GM23338 (cell line): ENCODE results near the gene ZFHX3. TPM values are rescaled to one million over a fixed set of nuclear protein-coding genes. Genes with fewer than 3 reads are reported as not detected.
"Not testable (repeated sequence)": the region's sequence is repeated elsewhere in the genome, so short reads cannot be mapped to it uniquely, and the experiment has no call there.

Source experiments
- ATAC-seq: fragments of 200-7000 bp; cut with Tn5 transposase; 3 replicates; pipeline ENCODE4 v1.9.1; 2020
- DNase-seq: peaks from one replicate; pipeline ENCODE4 v3.0.0-alpha.2; 2015; ENCODE audit warnings: low spot score
- H2AFZ ChIP-seq: fragments of 200-600 bp; sonication (generic); 2 replicates; pipeline ENCODE4 v1.8.0; 2016; ENCODE audit warnings: antibody characterized with exemption, mild to moderate bottlenecking, moderate library complexity
- H3F3A ChIP-seq: fragments of 200-600 bp; sonication (generic); replicated peaks from 2 replicates; pipeline ENCODE4 v1.8.0; 2017; ENCODE audit warnings: antibody characterized with exemption, mixed run types, low read depth
- H3K27ac ChIP-seq: fragments of 200-600 bp; sonication (generic); 2 replicates; pipeline ENCODE4 v1.6.1; 2016; ENCODE audit warnings: low read depth
- H3K27me3 ChIP-seq: fragments of 200-600 bp; sonication (generic); 2 replicates; pipeline ENCODE4 v1.8.0; 2016; ENCODE audit warnings: mild to moderate bottlenecking, mixed run types, moderate library complexity; ENCODE audit not compliant: insufficient read depth
- H3K36me3 ChIP-seq: fragments of 200-600 bp; sonication (generic); 2 replicates; pipeline ENCODE4 v1.8.0; 2016; ENCODE audit warnings: mild to moderate bottlenecking; ENCODE audit not compliant: insufficient read depth
- H3K4me1 ChIP-seq: fragments of 200-600 bp; sonication (generic); 2 replicates; pipeline ENCODE4 v1.8.0; 2016; ENCODE audit warnings: mild to moderate bottlenecking, moderate library complexity; ENCODE audit not compliant: insufficient read depth
- H3K4me2 ChIP-seq: fragments of 200-600 bp; sonication (generic); 2 replicates; pipeline ENCODE4 v1.7.1; 2017; ENCODE audit warnings: mixed run types
- H3K4me3 ChIP-seq: fragments of 200-600 bp; sonication (generic); 2 replicates; pipeline ENCODE4 v1.6.1; 2016; ENCODE audit warnings: mixed run types
- H3K79me2 ChIP-seq: fragments of 200-600 bp; sonication (generic); replicated peaks from 2 replicates; pipeline ENCODE4 v1.8.0; 2017; ENCODE audit warnings: mild to moderate bottlenecking; ENCODE audit not compliant: insufficient read depth
- H3K9me2 ChIP-seq: fragments of 200-600 bp; sonication (generic); 2 replicates; pipeline ENCODE4 v1.8.0; 2017; ENCODE audit not compliant: insufficient read depth
- H4K20me1 ChIP-seq: fragments of 200-600 bp; sonication (generic); replicated peaks from 2 replicates; pipeline ENCODE4 v1.8.0; 2017; ENCODE audit warnings: mild to moderate bottlenecking; ENCODE audit not compliant: insufficient read depth
- H3K27ac Mint-ChIP-seq: 2 replicates; pipeline ENCODE4 v1.8.0; 2020; ENCODE audit warnings: inconsistent platforms, mild to moderate bottlenecking, moderate library complexity, mixed read lengths
- H3K27me3 Mint-ChIP-seq: 3 replicates; pipeline ENCODE4 v1.8.0; 2022; ENCODE audit warnings: low read depth, mild to moderate bottlenecking, moderate library complexity, mixed read lengths, inconsistent platforms; ENCODE audit not compliant: insufficient read depth, poor library complexity
- H3K36me3 Mint-ChIP-seq: 3 replicates; pipeline ENCODE4 v1.8.0; 2021; ENCODE audit warnings: low read depth, mild to moderate bottlenecking, inconsistent platforms, moderate library complexity, mixed read lengths
- H3K4me1 Mint-ChIP-seq: 3 replicates; pipeline ENCODE4 v1.8.0; 2020; ENCODE audit warnings: mild to moderate bottlenecking, inconsistent platforms, mixed read lengths
- H3K4me3 Mint-ChIP-seq: 3 replicates; pipeline ENCODE4 v1.8.0; 2021; ENCODE audit warnings: moderate library complexity, mild to moderate bottlenecking, inconsistent platforms, mixed read lengths
- H3K9me3 Mint-ChIP-seq: 3 replicates; pipeline ENCODE4 v1.8.0; 2020; ENCODE audit warnings: moderate library complexity, mild to moderate bottlenecking, inconsistent platforms, mixed read lengths
- EZH2 ChIP-seq: fragments of 200-600 bp; sonication (generic); IDR thresholded peaks from one replicate; pipeline ENCODE4 v1.8.0; 2017; ENCODE audit warnings: antibody characterized with exemption, mild to moderate bottlenecking, low read depth; ENCODE audit not compliant: unreplicated experiment
- EZH2phosphoT487 ChIP-seq: fragments of 200-600 bp; sonication (generic); IDR thresholded peaks from one replicate; pipeline ENCODE4 v1.8.1; 2018; ENCODE audit warnings: antibody characterized with exemption; ENCODE audit not compliant: unreplicated experiment
- JUNB ChIP-seq: IDR thresholded peaks from one replicate; pipeline ENCODE4 v1.6.1; 2016; ENCODE audit warnings: antibody characterized with exemption; ENCODE audit not compliant: unreplicated experiment
- NANOG ChIP-seq: IDR thresholded peaks from 2 replicates; pipeline ENCODE4 v1.6.1; 2016; ENCODE audit warnings: antibody characterized with exemption, borderline replicate concordance
- REST ChIP-seq: IDR thresholded peaks from one replicate; pipeline ENCODE4 v1.6.1; 2018; ENCODE audit warnings: antibody characterized with exemption; ENCODE audit not compliant: unreplicated experiment
- ZNF331 ChIP-seq: fragments of 250-450 bp; sonication (Bioruptor Pico); IDR thresholded peaks from 2 replicates; pipeline ENCODE4 v1.5.0; 2020; ENCODE audit warnings: low read depth, mild to moderate bottlenecking, moderate library complexity
- polyA plus RNA-seq: library from polyadenylated mRNA; unstranded; fragments of >200 nt; fragmentation: Nextera tagmentation; extraction: Ambion mirVana; gene quantifications from 2 replicates; pipeline ENCODE4 v1.2.1, GENCODE V29; 2016
- total RNA-seq: library from RNA; depleted of rRNA; stranded (reverse); fragments of >200 nt; shearing (Covaris generic); gene quantifications from 2 replicates; pipeline ENCODE4 v1.2.3, GENCODE V29; 2014
- TF ChIP-seq, protein P1 (sequence below): fragments of 250-450 bp; sonication (Bioruptor Pico); IDR thresholded peaks from 2 replicates; pipeline ENCODE4 v1.5.0; 2020; ENCODE audit warnings: mild to moderate bottlenecking, moderate library complexity

The ZFHX3 gene
- total and polyA plus RNA-seq, 2 experiments from 2014 or later: 1.0 to 1.5 TPM

DNA sequence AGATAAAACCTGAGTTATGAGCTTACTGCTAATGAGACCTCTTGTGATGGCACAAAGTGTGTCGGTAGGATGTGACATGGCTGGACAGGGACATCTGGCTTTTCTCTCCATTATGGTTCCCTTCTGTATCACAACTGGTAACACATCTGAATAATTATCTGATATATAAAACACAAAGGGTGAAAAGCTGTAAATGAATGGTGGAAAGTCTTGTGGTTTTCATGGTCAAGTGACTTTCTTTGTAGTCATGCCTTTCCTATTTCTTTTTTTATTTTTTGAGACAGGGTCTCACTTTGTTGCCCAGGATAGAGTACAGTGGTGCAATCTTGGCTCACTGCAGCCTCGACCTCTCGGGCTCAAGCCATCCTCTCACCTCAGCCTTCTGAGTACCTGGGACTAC, 35.3 kb upstream of the ZFHX3 start (continued):
- TF ChIP-seq REST (no peak), EZH2phosphoT487 (no peak)

DNA sequence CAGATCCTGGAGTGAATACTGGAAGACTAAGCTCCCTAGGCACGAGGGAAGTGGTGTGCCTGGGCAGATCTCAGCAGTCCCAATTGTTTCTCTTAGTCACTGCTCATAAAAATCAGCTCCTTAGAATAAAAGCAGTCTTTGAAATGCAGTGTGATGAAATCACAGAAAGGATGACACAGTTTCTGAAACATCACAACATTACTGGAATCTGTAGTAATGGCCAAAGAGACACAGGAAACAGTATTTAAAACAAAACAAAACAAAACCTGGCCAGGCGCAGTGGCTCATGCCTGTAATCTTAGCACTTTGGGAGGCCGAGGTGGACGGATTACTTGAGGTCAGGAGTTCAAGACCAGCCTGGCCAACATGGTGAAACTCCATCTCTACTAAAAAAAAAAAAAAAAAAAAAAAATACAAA, 34.7 kb upstream of the ZFHX3 start:
- H3F3A ChIP-seq, H3K79me2 ChIP-seq, H3K4me3 Mint-ChIP-seq, H3K9me3 Mint-ChIP-seq, H3K4me1 Mint-ChIP-seq, H3K9me2 ChIP-seq, DNase-seq, H3K4me3 ChIP-seq, H4K20me1 ChIP-seq, H3K27ac Mint-ChIP-seq, H3K4me1 ChIP-seq, H3K36me3 ChIP-seq, H3K27me3 ChIP-seq, H2AFZ ChIP-seq, H3K36me3 Mint-ChIP-seq, ATAC-seq, H3K4me2 ChIP-seq, H3K27ac ChIP-seq: not testable (repeated sequence)
- H3K27me3 Mint-ChIP-seq: peaks cover 11% of the 10 kb centered on the region

- H3F3A ChIP-seq: no peaks in the 10 kb centered on the region
- Mint-ChIP-seq H3K4me3 (no peak overlapping the region), H3K9me3 (peaks cover 5% of the 10 kb centered on the region; the same call in 1 of the 3 replicates), H3K27me3 (peaks cover 11% of the 10 kb centered on the region), H3K27ac (no peak overlapping the region), H3K4me1 (no peaks in the 10 kb centered on the region), H3K36me3 (no peaks in the 10 kb centered on the region)
- H3K4me1 ChIP-seq: no peaks in the 10 kb centered on the region
- no peaks in the 10 kb centered on the region for H3K27me3 ChIP-seq
- no peaks in the 10 kb centered on the region for H3K36me3 ChIP-seq
- H3K9me2 ChIP-seq: no peaks in the 10 kb centered on the region
- no peak overlapping the region for H3K27ac ChIP-seq
- no peak overlapping the region for H3K4me2 ChIP-seq
- DNase-seq: no peak
- no peaks in the 10 kb centered on the region for H4K20me1 ChIP-seq
- no peak overlapping the region for H3K4me3 ChIP-seq
- H3K79me2 ChIP-seq: no peaks in the 10 kb centered on the region
- H2AFZ ChIP-seq: no peak overlapping the region
- ATAC-seq: no peak
- no peak for TF ChIP-seq EZH2
- no peak for TF ChIP-seq ZNF331 (CRISPR knock-in tag)
- no peak for TF ChIP-seq EZH2phosphoT487
- TF ChIP-seq, protein P1, sequence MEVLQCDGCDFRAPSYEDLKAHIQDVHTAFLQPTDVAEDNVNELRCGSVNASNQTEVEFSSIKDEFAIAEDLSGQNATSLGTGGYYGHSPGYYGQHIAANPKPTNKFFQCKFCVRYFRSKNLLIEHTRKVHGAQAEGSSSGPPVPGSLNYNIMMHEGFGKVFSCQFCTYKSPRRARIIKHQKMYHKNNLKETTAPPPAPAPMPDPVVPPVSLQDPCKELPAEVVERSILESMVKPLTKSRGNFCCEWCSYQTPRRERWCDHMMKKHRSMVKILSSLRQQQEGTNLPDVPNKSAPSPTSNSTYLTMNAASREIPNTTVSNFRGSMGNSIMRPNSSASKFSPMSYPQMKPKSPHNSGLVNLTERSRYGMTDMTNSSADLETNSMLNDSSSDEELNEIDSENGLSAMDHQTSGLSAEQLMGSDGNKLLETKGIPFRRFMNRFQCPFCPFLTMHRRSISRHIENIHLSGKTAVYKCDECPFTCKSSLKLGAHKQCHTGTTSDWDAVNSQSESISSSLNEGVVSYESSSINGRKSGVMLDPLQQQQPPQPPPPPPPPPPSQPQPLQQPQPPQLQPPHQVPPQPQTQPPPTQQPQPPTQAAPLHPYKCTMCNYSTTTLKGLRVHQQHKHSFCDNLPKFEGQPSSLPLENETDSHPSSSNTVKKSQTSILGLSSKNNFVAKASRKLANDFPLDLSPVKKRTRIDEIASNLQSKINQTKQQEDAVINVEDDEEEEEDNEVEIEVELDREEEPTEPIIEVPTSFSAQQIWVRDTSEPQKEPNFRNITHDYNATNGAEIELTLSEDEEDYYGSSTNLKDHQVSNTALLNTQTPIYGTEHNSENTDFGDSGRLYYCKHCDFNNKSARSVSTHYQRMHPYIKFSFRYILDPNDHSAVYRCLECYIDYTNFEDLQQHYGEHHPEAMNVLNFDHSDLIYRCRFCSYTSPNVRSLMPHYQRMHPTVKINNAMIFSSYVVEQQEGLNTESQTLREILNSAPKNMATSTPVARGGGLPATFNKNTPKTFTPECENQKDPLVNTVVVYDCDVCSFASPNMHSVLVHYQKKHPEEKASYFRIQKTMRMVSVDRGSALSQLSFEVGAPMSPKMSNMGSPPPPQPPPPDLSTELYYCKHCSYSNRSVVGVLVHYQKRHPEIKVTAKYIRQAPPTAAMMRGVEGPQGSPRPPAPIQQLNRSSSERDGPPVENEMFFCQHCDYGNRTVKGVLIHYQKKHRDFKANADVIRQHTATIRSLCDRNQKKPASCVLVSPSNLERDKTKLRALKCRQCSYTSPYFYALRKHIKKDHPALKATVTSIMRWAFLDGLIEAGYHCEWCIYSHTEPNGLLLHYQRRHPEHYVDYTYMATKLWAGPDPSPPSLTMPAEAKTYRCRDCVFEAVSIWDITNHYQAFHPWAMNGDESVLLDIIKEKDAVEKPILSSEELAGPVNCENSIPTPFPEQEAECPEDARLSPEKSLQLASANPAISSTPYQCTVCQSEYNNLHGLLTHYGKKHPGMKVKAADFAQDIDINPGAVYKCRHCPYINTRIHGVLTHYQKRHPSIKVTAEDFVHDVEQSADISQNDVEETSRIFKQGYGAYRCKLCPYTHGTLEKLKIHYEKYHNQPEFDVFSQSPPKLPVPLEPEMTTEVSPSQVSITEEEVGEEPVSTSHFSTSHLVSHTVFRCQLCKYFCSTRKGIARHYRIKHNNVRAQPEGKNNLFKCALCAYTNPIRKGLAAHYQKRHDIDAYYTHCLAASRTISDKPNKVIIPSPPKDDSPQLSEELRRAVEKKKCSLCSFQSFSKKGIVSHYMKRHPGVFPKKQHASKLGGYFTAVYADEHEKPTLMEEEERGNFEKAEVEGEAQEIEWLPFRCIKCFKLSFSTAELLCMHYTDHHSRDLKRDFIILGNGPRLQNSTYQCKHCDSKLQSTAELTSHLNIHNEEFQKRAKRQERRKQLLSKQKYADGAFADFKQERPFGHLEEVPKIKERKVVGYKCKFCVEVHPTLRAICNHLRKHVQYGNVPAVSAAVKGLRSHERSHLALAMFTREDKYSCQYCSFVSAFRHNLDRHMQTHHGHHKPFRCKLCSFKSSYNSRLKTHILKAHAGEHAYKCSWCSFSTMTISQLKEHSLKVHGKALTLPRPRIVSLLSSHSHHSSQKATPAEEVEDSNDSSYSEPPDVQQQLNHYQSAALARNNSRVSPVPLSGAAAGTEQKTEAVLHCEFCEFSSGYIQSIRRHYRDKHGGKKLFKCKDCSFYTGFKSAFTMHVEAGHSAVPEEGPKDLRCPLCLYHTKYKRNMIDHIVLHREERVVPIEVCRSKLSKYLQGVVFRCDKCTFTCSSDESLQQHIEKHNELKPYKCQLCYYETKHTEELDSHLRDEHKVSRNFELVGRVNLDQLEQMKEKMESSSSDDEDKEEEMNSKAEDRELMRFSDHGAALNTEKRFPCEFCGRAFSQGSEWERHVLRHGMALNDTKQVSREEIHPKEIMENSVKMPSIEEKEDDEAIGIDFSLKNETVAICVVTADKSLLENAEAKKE: no peak
- no peak for TF ChIP-seq NANOG
- TF ChIP-seq JUNB: no peak
- TF ChIP-seq REST: no peak
Observed at GRCh38 chr16:73080931-73081330, 33.0 kb upstream of the ZFHX3 start.
